GM23248 (cell line): ENCODE data around the gene BRD4. TPM values are rescaled to one million over a fixed set of nuclear protein-coding genes. Genes with fewer than 3 reads are reported as not detected.

ENCODE experiments used
- DNase-seq: peaks from one replicate; pipeline ENCODE4 v3.0.0-alpha.2; 2015
- H2AFZ ChIP-seq: fragments of 200-600 bp; sonication (generic); 2 replicates; pipeline ENCODE4 v1.6.1; 2016; ENCODE audit warnings: antibody characterized with exemption
- H3F3A ChIP-seq: fragments of 200-600 bp; sonication (generic); 2 replicates; pipeline ENCODE4 v1.6.1; 2016; ENCODE audit warnings: mild to moderate bottlenecking, antibody characterized with exemption, mixed run types; ENCODE audit not compliant: insufficient read depth
- H3K27ac ChIP-seq: fragments of 200-600 bp; sonication (generic); 2 replicates; pipeline ENCODE4 v1.5.1; 2016; ENCODE audit warnings: mild to moderate bottlenecking
- H3K27me3 ChIP-seq: fragments of 200-600 bp; sonication (generic); replicated peaks from 2 replicates; pipeline ENCODE4 v1.6.1; 2016; ENCODE audit warnings: mild to moderate bottlenecking; ENCODE audit not compliant: insufficient read depth
- H3K36me3 ChIP-seq: fragments of 200-600 bp; sonication (generic); 2 replicates; pipeline ENCODE4 v1.6.1; 2016; ENCODE audit warnings: low read depth, mild to moderate bottlenecking
- H3K4me1 ChIP-seq: fragments of 200-600 bp; sonication (generic); 2 replicates; pipeline ENCODE4 v1.6.1; 2016; ENCODE audit warnings: mild to moderate bottlenecking; ENCODE audit not compliant: insufficient read depth
- H3K4me2 ChIP-seq: fragments of 200-600 bp; sonication (generic); one replicate; pipeline ENCODE4 v1.6.1; 2016; ENCODE audit warnings: mild to moderate bottlenecking; ENCODE audit not compliant: unreplicated experiment
- H3K4me3 ChIP-seq: fragments of 200-600 bp; sonication (generic); 2 replicates; pipeline ENCODE4 v1.5.1; 2016; ENCODE audit warnings: mild to moderate bottlenecking
- H3K79me2 ChIP-seq: fragments of 200-600 bp; sonication (generic); 2 replicates; pipeline ENCODE4 v1.6.1; 2016; ENCODE audit warnings: mild to moderate bottlenecking; ENCODE audit not compliant: insufficient read depth
- H3K9ac ChIP-seq: fragments of 200-600 bp; sonication (generic); 2 replicates; pipeline ENCODE4 v1.6.1; 2016; ENCODE audit warnings: mild to moderate bottlenecking
- H3K9me2 ChIP-seq: fragments of 200-600 bp; sonication (generic); 2 replicates; pipeline ENCODE4 v1.6.1; 2016; ENCODE audit warnings: mixed run types, mild to moderate bottlenecking, moderate library complexity; ENCODE audit not compliant: insufficient read depth
- H3K9me3 ChIP-seq: fragments of 200-600 bp; sonication (generic); one replicate; pipeline ENCODE4 v1.6.1; 2017; ENCODE audit warnings: low read depth
- H4K20me1 ChIP-seq: fragments of 200-600 bp; sonication (generic); 2 replicates; pipeline ENCODE4 v1.6.0; 2016; ENCODE audit not compliant: insufficient read depth
- EZH2 ChIP-seq: fragments of 200-600 bp; sonication (generic); IDR thresholded peaks from 2 replicates; pipeline ENCODE4 v1.6.1; 2018; ENCODE audit warnings: antibody characterized with exemption, mild to moderate bottlenecking; ENCODE audit not compliant: insufficient read depth, poor library complexity, severe bottlenecking
- EZH2phosphoT487 ChIP-seq: fragments of 200-600 bp; sonication (generic); IDR thresholded peaks from 2 replicates; pipeline ENCODE4 v1.6.1; 2018; ENCODE audit warnings: antibody characterized with exemption, moderate library complexity, mild to moderate bottlenecking, low read depth; ENCODE audit not compliant: insufficient read depth
- WGBS, 2 experiments: methylation state at CpG; one replicate each; pipeline ENCODE4 v1.1.6; 2015 to 2017; ENCODE audit warnings: low lambda C conversion rate in 2 of 2, low coverage in 1 of 2; ENCODE audit errors: missing lambda C conversion rate in 2 of 2; 5-methylcytosine and 5-hydroxymethylcytosine counted together
- in situ Hi-C: fragments of 300-500 bp; cut with MboI; formaldehyde crosslinking; loops from 2 replicates; pipeline ENCODE4 v1.15.0; 2020
- polyA plus RNA-seq: library from polyadenylated mRNA; unstranded; fragments of >200 nt; fragmentation: Nextera tagmentation; extraction: Ambion mirVana; gene quantifications from 2 replicates; pipeline ENCODE4 v1.2.1, GENCODE V29; 2016
- total RNA-seq: library from RNA; depleted of rRNA; stranded (reverse); fragments of >200 nt; shearing (Covaris generic); gene quantifications from 2 replicates; pipeline ENCODE4 v1.2.3, GENCODE V29; 2014

BRD4 gene
- total and polyA plus RNA-seq, 2 experiments from 2014 or later = 9.0 to 18.6 TPM

GRCh38 chr19:15246198-15246481 is 86.2 kb downstream of the BRD4 start:
- no peak overlapping the region for H3K4me3 ChIP-seq
- DNase-seq = no peak
- peaks cover 15% of the 10 kb centered on the region; the same call in 1 of the 2 replicates for H3K36me3 ChIP-seq
- in situ Hi-C loops = no loop called here
- no peaks in the 10 kb centered on the region for H4K20me1 ChIP-seq
- no peaks in the 10 kb centered on the region for H3K27me3 ChIP-seq
- peaks cover 30% of the 10 kb centered on the region for H3F3A ChIP-seq
- H3K9me3 ChIP-seq = no peaks in the 10 kb centered on the region
- WGBS, 2 experiments = 96 to 97% methylated on average over 5 of the region's 5 CpGs
- H3K27ac ChIP-seq = no peak overlapping the region
- H3K9ac ChIP-seq = no peak overlapping the region
- H2AFZ ChIP-seq = no peak overlapping the region
- no peaks in the 10 kb centered on the region for H3K9me2 ChIP-seq
- no peak overlapping the region for H3K4me2 ChIP-seq
- peaks cover 64% of the 10 kb centered on the region for H3K79me2 ChIP-seq
- TF ChIP-seq EZH2 = no peak
- no peak for TF ChIP-seq EZH2phosphoT487
- H3K4me1 ChIP-seq = peaks cover 29% of the 10 kb centered on the region

GRCh38 chr19:15245370-15246197 is 86.8 kb downstream of the BRD4 start:
- Histone ChIP-seq H3K79me2 (peaks cover 69% of the 10 kb centered on the region), H3K9me2 (no peaks in the 10 kb centered on the region), H3K9ac (no peak overlapping the region), H4K20me1 (no peaks in the 10 kb centered on the region), H2AFZ (no peak overlapping the region), H3K4me3 (no peak overlapping the region), H3K27ac (no peak overlapping the region), H3F3A (peaks cover 24% of the 10 kb centered on the region), H3K4me2 (no peak overlapping the region), H3K36me3 (peaks cover 15% of the 10 kb centered on the region; the same call in 1 of the 2 replicates), H3K27me3 (no peaks in the 10 kb centered on the region), H3K4me1 (peaks cover 24% of the 10 kb centered on the region), H3K9me3 (no peaks in the 10 kb centered on the region)
- no peak for DNase-seq
- 81 to 83% methylated on average over 20 of the region's 20 CpGs for WGBS, 2 experiments
- TF ChIP-seq EZH2phosphoT487 (no peak), EZH2 (no peak)
- in situ Hi-C loops = no loop called here

GRCh38 chr19:15244808-15245207 is 87.5 kb downstream of the BRD4 start:
- Histone ChIP-seq H3K27me3 (no peaks in the 10 kb centered on the region), H3K4me1 (peaks cover 17% of the 10 kb centered on the region), H3F3A (peaks cover 19% of the 10 kb centered on the region), H4K20me1 (no peaks in the 10 kb centered on the region), H3K9me3 (no peaks in the 10 kb centered on the region), H3K9ac (no peak overlapping the region), H3K79me2 (peaks cover 72% of the 10 kb centered on the region), H3K27ac (no peak overlapping the region), H3K36me3 (peaks cover 16% of the 10 kb centered on the region; the same call in 1 of the 2 replicates), H3K9me2 (no peaks in the 10 kb centered on the region), H3K4me3 (no peak overlapping the region), H2AFZ (no peak overlapping the region), H3K4me2 (no peak overlapping the region)
- TF ChIP-seq EZH2 (no peak), EZH2phosphoT487 (no peak)
- DNase-seq = no peak
- WGBS, 2 experiments = 78 to 85% methylated on average over 7 of the region's 7 CpGs
- in situ Hi-C loops = no loop called here

GRCh38 chr19:15244106-15244803 is 88.1 kb downstream of the BRD4 start:
- no peaks in the 10 kb centered on the region for H3K9me2 ChIP-seq
- 91 to 94% methylated on average over 12 to 24 of the region's 24 CpGs for WGBS, 2 experiments
- H4K20me1 ChIP-seq = no peaks in the 10 kb centered on the region
- no peak overlapping the region for H3K27ac ChIP-seq
- peaks cover 13% of the 10 kb centered on the region for H3F3A ChIP-seq
- no peak overlapping the region for H2AFZ ChIP-seq
- H3K79me2 ChIP-seq = peaks cover 72% of the 10 kb centered on the region
- H3K9ac ChIP-seq = no peak overlapping the region
- H3K4me2 ChIP-seq = no peak overlapping the region
- DNase-seq = no peak
- no peak overlapping the region for H3K4me3 ChIP-seq
- H3K9me3 ChIP-seq = no peaks in the 10 kb centered on the region
- H3K27me3 ChIP-seq = no peaks in the 10 kb centered on the region
- peaks cover 12% of the 10 kb centered on the region for H3K4me1 ChIP-seq
- in situ Hi-C loops = no loop called here
- TF ChIP-seq EZH2phosphoT487 (no peak), EZH2 (no peak)
- peaks cover 21% of the 10 kb centered on the region; the same call in 1 of the 2 replicates for H3K36me3 ChIP-seq
